ENCODE data around the gene GLRX3. TPM values are rescaled to one million over a fixed set of nuclear protein-coding genes. Genes with fewer than 3 reads are reported as not detected.

GLRX3 gene
- total RNA-seq, 1 experiment from 2014 or later = 188 TPM

DNA sequence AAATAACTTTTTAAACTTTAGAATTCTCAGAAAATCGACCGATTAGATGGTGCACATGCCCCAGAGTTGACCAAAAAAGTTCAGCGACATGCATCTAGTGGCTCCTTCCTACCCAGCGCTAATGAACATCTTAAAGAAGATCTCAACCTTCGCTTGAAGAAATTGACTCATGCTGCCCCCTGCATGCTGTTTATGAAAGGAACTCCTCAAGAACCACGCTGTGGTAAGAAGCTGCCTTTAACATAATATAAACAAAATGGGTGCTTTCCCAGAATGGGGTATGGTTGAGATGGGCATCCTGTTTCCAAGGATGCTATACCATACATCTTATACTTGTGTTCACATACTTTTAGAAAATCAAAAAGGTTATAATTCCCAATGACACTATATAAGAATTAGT is 24.6 kb downstream of the GLRX3 start:
- no peak for TF ChIP-seq TCF7L2 (IDR thresholded peaks at IDR 0.05; ENCODE audit: low read depth, low read length)
- TF ChIP-seq, protein P1, sequence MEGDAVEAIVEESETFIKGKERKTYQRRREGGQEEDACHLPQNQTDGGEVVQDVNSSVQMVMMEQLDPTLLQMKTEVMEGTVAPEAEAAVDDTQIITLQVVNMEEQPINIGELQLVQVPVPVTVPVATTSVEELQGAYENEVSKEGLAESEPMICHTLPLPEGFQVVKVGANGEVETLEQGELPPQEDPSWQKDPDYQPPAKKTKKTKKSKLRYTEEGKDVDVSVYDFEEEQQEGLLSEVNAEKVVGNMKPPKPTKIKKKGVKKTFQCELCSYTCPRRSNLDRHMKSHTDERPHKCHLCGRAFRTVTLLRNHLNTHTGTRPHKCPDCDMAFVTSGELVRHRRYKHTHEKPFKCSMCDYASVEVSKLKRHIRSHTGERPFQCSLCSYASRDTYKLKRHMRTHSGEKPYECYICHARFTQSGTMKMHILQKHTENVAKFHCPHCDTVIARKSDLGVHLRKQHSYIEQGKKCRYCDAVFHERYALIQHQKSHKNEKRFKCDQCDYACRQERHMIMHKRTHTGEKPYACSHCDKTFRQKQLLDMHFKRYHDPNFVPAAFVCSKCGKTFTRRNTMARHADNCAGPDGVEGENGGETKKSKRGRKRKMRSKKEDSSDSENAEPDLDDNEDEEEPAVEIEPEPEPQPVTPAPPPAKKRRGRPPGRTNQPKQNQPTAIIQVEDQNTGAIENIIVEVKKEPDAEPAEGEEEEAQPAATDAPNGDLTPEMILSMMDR (IDR thresholded peaks at IDR 0.05) = peak; percentile 31
- POLR2A ChIA-PET = no interaction called here
- Histone ChIP-seq H3K27ac (ENCODE audit: low read length) (no peak overlapping the region), H3K36me3 (ENCODE audit: control insufficient read depth, insufficient read depth, low read length) (peaks cover 17% of the 10 kb centered on the region), H3K4me3 (ENCODE audit: low read depth in 2 of 2, low read length in 2 of 2) (no peak overlapping the region), H3K9me3 (ENCODE audit: control insufficient read depth, insufficient read depth, low read depth, low read length) (no peaks in the 10 kb centered on the region), H3K4me1 (ENCODE audit: control insufficient read depth, insufficient read depth, low read length) (peaks cover 3% of the 10 kb centered on the region; the same call in 1 of the 2 replicates), H3K27me3 (ENCODE audit: control insufficient read depth, insufficient read depth, low read length) (no peaks in the 10 kb centered on the region)
- in situ Hi-C loops (cut with HindIII; ENCODE audit: low pct_unique_long_range_greater_than_20kb, low sequenced_read_pairs) = no loop called here
- ATAC-seq (no peak), DNase-seq (ENCODE audit: low read depth, low spot score) (no peak)
- no TSS peak for BruUV-seq (replicated peaks)
- intact Hi-C loops (cut with micrococcal nuclease; ENCODE audit: unreplicated experiment) = no loop called here
- CTCF ChIA-PET = interaction anchor here (0.6 kb wide), 1 partner anchor 21 kb away, joined by 4 read pairs; no protein-coding TSS in a partner anchor

DNA sequence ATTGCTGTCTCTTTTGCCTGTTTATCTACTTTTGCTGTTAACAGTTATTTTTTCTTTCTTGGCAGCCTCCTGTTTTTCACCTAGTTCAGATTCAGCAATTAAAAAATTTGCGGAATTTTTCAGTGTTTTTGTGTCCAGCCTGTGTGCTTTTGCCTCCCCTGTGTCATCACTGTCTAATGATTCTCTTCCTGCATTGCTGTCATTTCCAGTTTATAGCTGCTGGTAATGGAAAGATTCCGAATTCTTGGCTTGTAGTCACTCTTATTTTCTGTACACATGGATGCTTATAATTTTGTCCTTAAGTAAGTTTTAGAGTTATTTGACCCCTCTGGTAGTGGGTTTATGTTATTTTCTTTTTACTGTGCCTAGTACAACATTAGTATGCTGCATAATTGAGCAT is 25.1 kb downstream of the GLRX3 start:
- intact Hi-C loops (cut with micrococcal nuclease; ENCODE audit: unreplicated experiment) = no loop called here
- H3K27ac ChIP-seq (ENCODE audit: low read length) = no peak overlapping the region
- peaks cover 19% of the 10 kb centered on the region for H3K36me3 ChIP-seq (ENCODE audit: control insufficient read depth, insufficient read depth, low read length)
- ATAC-seq = no peak
- POLR2A ChIA-PET = no interaction called here
- no peak overlapping the region for H3K4me3 ChIP-seq (ENCODE audit: low read depth in 2 of 2, low read length in 2 of 2)
- CTCF ChIA-PET = interaction anchor here (0.6 kb wide), 1 partner anchor 22 kb away, joined by 4 read pairs; no protein-coding TSS in a partner anchor
- DNase-seq (ENCODE audit: low read depth, low spot score) = no peak
- peaks cover 3% of the 10 kb centered on the region; the same call in 1 of the 2 replicates for H3K4me1 ChIP-seq (ENCODE audit: control insufficient read depth, insufficient read depth, low read length)
- TF ChIP-seq SIN3A (IDR thresholded peaks at IDR 0.05; ENCODE audit: borderline replicate concordance, insufficient read depth, low read depth, low read length) (no peak), POLR2AphosphoS5 (IDR thresholded peaks at IDR 0.05; ENCODE audit: low read depth, low read length) (no peak), TCF7L2 (IDR thresholded peaks at IDR 0.05; ENCODE audit: low read depth, low read length) (no peak)
- TF ChIP-seq, protein P1 (IDR thresholded peaks at IDR 0.05) = no peak
- TF ChIP-seq, protein P2, sequence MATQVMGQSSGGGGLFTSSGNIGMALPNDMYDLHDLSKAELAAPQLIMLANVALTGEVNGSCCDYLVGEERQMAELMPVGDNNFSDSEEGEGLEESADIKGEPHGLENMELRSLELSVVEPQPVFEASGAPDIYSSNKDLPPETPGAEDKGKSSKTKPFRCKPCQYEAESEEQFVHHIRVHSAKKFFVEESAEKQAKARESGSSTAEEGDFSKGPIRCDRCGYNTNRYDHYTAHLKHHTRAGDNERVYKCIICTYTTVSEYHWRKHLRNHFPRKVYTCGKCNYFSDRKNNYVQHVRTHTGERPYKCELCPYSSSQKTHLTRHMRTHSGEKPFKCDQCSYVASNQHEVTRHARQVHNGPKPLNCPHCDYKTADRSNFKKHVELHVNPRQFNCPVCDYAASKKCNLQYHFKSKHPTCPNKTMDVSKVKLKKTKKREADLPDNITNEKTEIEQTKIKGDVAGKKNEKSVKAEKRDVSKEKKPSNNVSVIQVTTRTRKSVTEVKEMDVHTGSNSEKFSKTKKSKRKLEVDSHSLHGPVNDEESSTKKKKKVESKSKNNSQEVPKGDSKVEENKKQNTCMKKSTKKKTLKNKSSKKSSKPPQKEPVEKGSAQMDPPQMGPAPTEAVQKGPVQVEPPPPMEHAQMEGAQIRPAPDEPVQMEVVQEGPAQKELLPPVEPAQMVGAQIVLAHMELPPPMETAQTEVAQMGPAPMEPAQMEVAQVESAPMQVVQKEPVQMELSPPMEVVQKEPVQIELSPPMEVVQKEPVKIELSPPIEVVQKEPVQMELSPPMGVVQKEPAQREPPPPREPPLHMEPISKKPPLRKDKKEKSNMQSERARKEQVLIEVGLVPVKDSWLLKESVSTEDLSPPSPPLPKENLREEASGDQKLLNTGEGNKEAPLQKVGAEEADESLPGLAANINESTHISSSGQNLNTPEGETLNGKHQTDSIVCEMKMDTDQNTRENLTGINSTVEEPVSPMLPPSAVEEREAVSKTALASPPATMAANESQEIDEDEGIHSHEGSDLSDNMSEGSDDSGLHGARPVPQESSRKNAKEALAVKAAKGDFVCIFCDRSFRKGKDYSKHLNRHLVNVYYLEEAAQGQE (IDR thresholded peaks at IDR 0.05; ENCODE audit: insufficient read depth in 1 of 2, low read depth in 2 of 2, low read length in 1 of 2) = no peak
- BruUV-seq (replicated peaks) = no TSS peak
- no peaks in the 10 kb centered on the region for H3K27me3 ChIP-seq (ENCODE audit: control insufficient read depth, insufficient read depth, low read length)
- in situ Hi-C loops (cut with HindIII; ENCODE audit: low pct_unique_long_range_greater_than_20kb, low sequenced_read_pairs) = no loop called here
- no peaks in the 10 kb centered on the region for H3K9me3 ChIP-seq (ENCODE audit: control insufficient read depth, insufficient read depth, low read depth, low read length)

All from Panc1 (cell line).